ENCODE data around the gene MYCBP2.
"Not testable (repeated sequence)": the region's sequence is repeated elsewhere in the genome, so short reads cannot be mapped to it uniquely, and the experiment has no call there.

Gene MYCBP2

DNA sequence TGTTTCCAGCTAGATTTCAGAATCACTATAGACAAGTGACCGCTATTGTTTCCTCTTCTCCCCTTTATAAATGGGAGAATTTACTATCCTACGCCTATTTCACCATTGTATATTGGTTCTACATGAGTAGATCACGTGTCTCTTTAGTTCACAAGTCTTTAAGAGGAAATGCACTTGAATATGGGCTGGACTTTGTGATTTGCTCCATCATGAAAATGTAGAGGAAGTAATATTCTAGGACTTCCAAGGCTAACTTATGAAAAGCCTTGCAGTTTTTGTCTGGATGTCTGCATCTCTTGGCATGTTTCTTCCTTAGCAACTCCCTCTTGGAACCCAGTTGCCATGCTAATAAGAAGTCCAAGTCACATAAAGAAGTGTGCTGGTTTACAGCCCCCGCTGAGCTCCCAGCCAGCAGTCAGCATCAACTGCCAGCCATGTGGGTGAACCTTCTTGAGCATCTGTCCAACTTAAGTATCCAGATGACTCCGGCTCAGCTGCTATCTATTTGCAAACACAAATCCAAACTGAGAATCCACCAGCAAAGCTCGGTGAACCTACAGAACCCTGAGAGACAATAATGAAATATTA lies 295.1 kb downstream of the MYCBP2 start:
- no peak for DNase-seq (ENCODE audit: low read depth)

DNA sequence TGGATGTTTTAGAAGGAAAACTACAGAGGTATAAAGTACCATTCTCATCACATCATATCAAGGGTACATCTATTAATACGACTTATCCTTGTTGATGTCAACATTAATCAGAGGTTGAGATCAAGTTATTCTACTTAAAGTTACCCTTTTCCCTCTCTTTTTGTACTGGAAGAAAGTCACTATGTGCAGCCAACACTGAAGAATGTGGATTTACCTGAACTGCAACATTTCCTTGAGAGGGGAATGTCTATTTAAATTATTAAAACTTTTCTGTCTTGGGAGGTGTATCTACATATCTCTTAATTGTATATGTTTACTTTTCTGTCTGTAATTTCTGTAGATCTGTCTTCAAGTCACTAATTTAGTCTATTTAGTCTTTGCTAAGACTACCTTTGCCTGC lies 297.5 kb downstream of the MYCBP2 start:
- DNase-seq (ENCODE audit: low read depth) = no peak

DNA sequence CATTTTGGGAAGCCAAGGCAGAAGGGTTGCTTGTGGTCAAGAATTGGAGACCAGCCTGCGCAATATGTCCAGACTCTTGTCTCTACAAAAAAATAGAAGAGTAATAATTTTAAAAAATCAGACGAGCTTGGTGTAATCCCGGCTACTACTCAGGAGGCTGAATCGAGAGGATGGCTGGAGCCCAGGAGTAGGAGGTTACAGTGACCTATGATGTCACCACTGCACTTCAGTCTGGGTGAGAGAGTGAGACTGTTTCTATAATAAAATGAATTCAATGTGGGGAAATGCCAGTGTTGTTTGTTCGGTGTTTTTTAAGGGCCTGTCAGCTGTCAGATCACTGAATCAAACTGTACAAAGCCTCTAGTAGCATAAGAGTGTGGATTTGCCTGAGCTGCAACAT lies 298.7 kb downstream of the MYCBP2 start:
- DNase-seq (ENCODE audit: low read depth) = peak; percentile 47

DNA sequence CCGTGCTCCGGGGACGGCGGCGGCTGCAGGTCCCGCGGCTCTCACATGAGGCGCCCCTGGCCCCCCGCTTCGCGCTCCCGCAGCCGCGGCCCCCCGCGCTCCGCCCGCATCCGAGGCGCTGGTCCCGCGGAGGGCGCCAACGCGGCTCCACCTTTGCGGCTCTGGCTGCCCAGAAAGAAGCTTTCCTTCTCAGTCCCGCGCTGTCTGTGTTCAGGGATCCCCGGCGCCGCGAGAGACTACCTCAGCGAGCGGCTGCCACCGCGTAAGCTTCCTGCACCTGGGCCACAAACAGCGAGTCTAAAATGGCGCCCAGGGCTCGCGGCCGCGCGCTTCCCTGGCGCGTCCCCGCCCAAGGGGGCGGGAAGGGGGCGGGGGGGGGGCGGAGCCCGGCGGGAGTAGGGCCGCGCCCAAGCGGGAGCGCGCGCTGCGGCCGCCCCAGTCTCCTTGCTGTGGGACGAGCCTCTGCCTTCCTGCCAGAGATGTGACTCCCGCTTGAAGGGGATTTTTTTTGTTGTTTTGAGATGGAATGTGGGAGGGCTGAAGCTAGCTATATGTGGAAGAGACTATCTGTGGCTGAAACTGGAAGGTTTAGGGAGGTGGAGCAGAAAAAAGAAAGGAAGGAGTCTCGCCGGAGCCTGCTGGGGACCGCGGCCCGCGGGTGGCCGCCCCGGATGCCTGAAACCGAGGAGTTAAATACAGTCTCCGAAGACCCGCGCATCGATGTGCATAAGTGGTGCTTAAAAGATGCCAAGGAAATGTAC lies 299.9 kb downstream of the MYCBP2 start, which contains the start of gene FBXL3:
TSS of gene FBXL3 (minus strand) at position 299 of the 761 bp plus-strand sequence. CDS start 5,299 bp downstream, outside the sequence.
- DNase-seq (ENCODE audit: low read depth) = peak; percentile 94

DNA sequence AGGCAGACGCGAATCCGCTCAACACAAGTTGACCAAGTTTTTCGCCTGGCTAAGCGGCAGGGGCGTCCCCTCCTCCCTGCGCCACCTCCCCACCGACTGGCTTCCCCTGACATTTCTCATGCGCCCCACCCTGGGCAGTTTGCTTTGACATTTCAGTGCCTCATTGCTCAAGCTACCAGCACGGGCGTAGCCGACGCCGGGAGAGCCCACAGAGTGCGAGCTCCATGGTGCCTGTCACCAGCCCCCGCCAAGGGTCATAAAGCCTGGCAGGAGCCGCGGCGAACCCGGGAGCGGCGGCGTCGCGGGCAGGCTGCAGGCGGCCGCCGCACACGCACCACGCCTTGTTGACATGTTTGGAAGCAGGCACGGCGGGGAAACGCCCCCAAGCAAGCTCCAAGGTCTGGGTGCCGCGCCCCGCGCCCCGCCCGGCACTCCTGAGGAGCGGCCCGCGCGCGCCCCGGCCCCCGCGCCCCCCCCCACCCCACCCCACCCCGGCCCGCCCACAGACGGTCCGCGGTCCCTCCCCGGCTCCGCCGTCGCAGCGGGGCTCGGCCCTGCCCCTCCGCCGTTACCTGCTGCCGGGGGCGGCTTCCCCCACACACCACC lies 300.5 kb downstream of the MYCBP2 start:
- peak; percentile 70 for DNase-seq (ENCODE audit: low read depth)

DNA sequence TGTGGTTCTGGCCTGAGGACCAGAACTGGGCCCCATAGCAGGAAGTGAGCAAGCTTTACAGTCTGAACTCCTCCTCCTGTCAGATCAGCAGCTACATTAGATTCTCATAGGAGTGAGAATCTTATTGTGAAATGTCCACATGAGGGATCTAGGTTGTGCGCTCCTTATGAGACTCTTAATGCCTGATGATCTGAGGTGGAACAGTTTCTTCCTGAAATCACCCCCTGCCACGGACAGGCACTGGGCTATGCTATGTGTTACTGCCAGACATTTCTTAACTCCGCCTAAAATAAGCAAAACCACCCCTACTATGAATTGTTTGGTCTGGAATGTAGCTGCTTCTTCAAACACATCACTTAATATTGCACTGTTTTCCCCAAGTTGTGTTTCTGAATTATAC lies 304.6 kb downstream of the MYCBP2 start:
- DNase-seq (ENCODE audit: low read depth) = peak; percentile 64

DNA sequence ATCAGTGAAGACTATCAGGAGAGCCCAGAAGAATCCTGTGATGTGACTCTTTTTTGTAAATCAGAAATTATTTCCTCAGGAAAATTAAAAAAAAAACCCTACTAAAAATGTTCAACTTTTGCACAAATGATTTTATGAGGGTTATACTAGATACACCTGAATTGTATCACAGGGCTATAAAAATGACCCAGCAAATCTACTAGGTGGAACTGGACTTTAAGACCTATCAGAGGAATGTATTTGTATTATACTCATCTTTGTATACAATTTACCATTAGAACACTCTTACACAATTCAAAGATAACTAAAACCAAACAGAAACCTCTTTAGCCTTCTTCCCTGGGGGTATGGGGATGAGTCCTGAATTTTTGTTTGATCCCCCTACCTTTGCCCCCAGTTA lies 307.1 kb downstream of the MYCBP2 start:
- DNase-seq (ENCODE audit: low read depth) = no peak

DNA sequence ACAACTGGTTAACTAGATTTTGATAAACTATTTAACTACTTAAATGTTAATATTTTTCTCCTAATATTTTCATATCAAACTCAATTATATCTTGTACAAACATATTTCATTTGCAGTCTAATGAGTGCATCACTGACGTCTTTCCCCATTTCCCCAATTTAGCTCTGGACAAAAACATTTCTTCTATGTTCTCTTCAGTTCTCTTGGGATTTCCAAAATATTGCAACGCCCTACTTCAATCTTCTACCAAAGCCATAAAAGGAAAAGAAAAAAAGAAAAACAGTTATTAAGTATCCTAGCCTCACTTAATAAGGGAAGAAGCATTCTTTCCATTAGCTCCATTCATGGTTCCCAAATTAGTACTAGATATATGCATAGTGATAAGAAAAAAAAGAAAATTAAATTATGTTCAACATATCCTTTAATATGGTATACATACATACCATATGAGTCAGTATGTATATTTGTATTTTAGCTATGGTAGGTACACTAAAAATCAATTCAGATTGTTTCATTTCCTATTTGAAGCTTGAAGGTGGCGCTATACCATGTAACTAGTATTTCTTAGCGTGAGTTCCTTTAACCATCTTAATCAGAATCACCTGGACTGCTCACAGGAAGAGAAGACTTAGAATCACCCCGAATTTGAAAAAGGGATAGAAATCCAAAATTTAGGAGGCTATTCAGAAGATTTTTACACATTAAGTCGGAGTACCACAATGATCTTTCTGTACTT lies 309.8 kb downstream of the MYCBP2 start:
- DNase-seq (ENCODE audit: low read depth) = no peak

DNA sequence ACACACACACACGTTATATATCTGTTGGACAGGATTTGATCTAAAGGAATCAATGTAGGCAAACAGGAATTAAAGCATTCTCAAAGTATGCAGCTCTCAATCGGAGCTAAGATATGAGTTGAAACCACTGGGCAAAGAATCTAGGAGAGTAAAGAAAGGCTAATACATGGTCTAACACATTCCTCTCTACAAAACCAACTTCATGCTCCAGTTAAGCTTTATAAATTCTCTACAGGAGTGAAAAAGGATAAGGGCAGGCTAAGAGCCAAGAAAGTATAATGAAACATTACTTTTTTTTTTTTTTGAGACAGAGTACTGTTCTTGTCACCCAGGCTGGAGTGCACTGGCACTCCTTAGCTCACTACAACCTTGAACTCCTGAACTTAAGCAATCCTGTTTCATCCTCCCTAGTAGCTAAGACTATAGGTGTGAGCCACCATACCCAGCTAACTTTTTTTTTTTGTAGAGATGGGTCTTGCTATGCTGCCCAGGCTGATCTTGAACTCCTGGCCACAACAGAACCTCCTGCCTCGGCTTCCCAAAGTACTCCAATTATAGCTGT lies 310.6 kb downstream of the MYCBP2 start:
- DNase-seq (ENCODE audit: low read depth) = no peak

DNA sequence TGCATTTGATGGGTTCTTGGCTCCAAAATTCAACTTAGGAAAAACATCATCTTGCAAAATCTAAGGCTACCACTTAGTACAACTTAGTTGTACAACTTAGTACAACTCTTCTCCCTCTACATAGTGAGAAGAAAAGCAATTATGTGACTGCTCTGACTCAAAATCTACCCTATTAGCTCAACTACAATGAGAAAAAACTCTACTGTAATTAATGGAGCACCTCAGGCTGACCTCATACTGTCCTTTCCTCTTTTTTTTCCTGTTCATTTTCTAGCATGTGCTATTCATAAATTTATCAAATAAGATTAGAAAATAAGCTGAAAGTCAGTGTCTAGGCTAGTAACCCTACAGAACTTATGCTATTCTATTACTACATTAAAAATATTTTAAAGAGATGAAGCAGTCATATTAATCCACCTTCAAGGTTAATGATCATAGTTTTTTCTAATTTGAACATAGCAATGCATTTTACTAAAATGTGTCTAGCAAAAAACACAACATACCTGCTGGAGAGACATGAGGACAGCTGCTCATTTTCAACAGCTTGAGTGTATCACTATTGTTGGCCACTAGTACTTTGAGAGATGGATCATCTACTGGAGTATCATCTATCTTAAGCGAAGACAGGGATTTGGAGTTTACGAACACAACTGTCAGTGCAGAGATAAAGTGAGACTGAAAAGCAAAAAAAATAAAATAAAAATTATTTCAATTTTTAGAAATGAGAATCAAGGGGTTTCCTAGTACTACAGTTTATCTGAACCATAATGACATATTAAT lies 311.8 kb downstream of the MYCBP2 start:
- no peak for DNase-seq (ENCODE audit: low read depth)

DNA sequence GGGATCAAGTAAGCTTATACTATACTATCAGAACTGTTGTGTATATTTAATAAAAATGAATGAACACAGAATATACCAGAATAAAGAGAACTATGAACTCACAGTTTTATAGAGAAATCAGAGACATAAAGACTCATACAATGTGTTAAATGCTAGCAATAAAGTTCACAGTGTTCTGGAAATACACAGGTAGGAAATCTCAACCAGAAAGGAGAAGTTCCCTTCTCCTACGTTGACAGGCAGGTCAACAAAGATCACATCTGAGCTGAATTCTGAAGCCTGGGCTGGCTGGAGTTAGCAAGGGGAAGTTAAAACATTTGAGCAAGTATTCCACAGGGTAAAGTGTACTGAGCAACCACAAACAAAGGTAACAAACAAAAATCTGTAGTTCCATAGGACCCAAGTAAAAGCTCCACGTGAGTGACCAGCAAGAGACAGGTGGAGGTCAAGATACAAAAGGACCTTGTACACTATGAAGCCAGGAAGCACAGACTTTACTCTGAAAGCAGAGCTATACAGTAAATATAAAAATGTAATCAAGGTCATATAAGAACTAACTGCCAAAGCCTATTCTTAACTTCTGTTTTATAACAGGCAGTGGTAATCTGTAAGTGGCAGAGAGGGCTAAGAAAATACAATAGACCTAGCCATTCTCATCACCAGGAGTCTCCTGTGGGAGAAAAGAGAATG lies 312.9 kb downstream of the MYCBP2 start:
- DNase-seq (ENCODE audit: low read depth) = no peak

DNA sequence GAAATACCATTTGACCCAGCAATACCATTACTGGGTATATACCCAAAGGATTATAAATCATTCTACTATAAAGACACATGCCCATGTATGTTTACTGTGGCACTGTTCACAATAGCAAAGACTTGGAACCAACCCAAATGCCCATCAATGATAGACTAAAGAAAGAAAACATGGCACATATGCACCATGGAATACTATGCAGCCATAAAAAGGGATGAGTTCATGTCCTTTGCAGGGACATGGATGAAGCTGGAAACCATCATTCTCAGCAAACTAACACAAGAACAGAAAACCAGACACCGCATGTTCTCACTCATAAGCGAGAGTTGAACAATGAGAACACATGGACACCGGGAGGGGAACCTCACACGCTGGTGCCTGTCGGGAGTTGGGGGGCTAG lies 317.2 kb downstream of the MYCBP2 start:
- not testable (repeated sequence) for DNase-seq (ENCODE audit: low read depth)

DNA sequence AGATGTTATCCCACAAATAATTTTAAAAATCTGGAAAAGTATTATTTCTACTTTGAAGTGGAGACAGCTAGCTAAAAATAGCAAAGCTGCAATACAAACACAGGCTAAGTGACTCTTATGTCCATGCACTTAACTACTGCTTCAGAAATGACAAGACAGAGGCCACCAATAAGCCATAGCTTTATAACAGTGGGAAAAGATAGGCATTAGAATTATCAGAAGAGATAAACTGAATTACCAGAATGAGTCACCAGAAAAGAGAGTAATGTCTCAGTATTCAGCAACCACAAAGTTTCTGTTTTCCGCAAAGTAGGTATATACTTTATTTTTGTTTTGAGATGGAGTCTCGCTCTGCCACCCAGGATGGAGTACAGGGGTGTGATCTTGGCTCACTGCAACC lies 317.9 kb downstream of the MYCBP2 start:
- DNase-seq (ENCODE audit: low read depth) = no peak

DNA sequence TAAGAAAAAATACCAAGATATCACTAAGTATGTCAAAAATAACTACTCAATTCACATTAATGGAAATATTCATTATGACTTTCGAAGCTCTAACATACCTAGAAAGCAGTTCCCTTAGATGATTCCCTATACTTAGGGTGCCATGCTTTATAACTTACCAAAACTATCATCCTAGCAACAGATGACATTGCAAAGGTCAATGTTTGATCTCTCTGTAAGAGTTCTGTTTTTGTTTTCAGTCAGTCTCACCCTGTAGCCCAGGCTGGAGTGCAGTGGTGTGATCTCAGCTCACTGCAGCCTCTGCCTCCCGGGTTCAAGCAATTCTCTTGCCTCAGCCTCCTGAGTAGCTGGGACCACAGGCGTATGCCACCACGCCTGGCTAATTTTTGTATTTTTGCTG lies 318.6 kb downstream of the MYCBP2 start:
- not testable (repeated sequence) for DNase-seq (ENCODE audit: low read depth)

DNA sequence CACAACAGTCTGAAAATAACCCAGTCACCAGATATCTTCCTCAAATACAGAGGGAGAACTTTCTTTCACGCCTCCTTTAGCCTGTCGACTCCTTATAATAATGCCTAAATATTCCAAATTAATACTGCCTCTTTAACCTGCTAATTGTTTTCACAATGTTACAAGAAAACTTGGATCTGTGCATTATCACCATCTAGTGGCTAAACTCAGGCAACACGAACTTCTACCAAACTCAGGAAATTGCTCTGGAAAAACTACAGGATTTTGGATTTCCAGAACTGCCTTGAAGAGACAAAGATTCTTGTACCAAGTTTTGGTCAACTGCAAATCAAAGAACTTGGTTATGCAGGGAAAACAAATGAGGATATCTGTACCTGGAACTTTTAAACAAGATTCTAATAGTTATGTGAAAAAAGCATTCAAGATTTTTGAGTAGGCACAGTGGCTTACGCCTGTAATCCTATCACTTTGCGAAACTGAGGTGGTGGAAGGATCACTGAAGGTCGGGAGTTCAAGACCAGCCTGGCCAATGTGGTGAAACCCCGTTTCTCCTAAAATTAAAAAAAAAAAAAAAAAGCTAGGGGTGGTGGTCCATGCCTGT lies 324.2 kb downstream of the MYCBP2 start:
- DNase-seq (ENCODE audit: low read depth) = peak; percentile 33

DNA sequence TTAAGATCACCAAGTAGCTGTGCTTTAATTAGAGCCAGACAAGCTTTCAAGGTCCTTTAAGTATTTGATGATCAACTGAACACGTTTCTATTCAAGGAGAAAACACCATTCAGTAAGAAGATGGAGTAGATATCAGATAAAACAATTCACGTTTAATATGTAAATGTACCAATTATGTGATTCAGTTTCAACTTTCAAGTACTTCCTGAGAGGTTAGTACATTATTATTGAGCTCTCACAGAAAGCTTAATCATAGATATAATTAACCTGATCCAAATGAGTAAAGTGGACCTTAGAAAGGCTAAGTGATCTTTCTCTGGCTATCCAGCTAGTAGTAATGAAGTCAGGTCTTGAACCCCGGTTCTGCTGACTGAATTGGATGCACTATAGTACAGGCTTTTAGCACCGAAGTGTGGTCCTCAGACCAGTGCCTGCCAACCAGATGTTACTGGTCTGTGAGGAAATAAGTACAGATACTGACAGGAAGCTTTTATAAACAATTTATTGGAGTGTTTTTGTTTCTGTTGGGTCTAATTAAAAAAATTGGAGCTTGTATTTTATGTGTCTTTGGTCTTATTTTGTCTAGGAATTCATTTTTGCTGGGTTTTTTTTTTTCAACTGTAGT lies 324.8 kb downstream of the MYCBP2 start:
- peak; percentile 21 for DNase-seq (ENCODE audit: low read depth)

DNA sequence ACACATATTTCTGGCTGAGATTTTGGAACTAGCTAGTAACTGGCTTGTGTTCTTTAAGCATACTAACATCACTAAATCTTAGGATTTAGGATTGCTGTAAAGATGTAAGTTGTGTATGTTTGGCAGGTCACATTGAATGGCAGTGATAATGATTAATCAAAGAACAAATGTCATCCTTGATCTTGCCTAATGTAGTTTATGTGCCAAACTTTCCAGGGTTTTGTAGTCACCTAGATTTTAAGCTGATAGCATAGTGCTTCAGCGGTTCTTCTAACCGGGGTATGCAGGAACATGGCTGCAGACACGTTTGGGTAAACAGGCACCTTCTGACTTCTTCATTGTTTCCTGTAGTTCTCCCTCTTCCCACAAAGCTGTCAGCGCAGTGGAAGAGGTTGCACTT lies 325.4 kb downstream of the MYCBP2 start:
- DNase-seq (ENCODE audit: low read depth) = no peak

DNA sequence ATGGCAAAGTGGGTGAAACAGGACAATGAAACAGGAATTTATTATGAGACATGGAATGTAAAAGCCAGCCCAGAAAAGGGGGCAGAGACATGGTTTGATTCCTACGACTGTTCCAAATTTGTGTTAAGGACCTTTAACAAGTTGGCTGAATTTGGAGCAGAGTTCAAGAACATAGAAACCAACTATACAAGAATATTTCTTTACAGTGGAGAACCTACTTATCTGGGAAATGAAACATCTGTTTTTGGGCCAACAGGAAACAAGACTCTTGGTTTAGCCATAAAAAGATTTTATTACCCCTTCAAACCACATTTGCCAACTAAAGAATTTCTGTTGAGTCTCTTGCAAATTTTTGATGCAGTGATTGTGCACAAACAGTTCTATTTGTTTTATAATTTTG lies 326.4 kb downstream of the MYCBP2 start:
- DNase-seq (ENCODE audit: low read depth) = peak; percentile 24
